DLD1 (cell line): ENCODE results near the gene NID1.
"Not testable (repeated sequence)": the region's sequence is repeated elsewhere in the genome, so short reads cannot be mapped to it uniquely, and the experiment has no call there.

ENCODE experiments used
- in situ Hi-C: cut with HindIII; loops from 2 replicates; pipeline ENCODE4 v1.10.0; 2017; ENCODE audit warnings: low sequenced_read_pairs

Gene NID1

DNA sequence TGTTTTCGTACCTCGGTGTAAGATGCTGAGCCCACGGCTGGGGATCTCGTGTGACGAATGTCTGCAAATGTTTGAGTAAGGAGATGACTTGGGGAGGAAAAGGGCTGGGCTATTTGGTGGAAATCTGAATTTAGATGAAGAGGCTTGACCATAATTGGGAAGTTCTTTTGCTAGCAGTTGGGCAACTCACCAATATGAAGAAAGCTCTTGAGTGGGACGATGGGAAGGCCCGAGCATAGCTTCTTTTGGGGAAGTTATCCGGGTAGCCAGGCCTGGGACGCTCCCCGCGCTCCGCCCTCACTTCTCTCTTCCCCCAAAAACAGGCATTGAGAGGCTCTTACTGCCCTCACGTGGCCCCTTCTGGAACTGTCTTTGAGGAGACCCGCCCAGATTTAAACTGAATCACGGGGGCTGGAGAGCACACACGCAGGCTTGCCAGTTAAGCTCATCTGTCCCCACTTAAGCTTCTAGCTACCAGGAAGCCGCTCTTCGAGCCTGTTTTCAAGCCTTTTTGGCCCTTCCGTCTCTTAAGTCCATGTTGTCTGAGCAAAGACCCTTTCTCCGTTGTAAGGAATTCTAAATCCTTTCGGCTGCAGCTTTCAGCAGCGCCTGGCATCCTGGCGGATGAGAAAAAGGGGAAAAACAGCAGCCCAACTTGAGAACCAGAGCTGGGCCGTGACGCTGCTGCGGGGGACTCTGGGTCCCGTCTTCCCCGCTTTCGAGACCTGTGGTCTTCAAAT lies 93.1 kb downstream of the NID1 start:
- in situ Hi-C loops, result no loop called here

DNA sequence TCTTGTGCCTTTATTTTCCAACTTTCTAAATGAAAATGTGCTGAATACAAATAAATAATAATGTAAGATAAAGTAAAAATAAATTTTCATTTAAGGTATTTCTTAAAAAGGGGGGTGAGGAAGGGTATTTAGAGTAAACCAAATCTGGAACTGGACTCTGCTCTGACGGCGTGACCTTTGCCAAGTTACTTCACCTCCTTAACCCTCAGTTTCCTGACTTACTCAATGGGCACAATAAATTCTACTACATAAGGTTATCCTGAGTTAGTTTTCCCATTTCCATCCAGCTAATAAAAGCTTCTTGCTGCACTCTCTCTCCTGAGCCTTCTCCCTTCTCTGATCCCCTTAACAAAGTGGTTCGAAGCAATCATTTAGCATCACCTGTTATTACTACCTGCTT lies 93.9 kb downstream of the NID1 start:
- in situ Hi-C loops, result no loop called here

DNA sequence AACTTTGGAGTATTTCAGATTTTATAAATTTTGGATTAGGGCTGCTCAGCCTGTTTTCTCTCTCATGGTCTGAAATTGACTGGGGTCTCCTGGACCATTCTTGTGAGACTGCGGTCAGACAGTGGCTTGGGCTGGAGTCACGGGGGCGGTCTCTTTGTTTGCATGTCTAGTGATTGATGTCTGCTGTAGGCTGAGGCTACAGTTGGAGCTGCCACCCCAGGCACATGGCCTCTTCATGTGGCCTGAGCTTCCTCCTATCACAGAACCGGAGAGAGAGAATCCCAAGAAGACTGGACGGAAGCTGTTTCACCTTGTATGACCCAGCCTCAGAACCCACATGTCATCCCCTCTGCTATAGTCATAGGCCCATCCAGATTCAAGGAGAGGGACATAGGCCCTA lies 96.1 kb downstream of the NID1 start:
- in situ Hi-C loops, result no loop called here

DNA sequence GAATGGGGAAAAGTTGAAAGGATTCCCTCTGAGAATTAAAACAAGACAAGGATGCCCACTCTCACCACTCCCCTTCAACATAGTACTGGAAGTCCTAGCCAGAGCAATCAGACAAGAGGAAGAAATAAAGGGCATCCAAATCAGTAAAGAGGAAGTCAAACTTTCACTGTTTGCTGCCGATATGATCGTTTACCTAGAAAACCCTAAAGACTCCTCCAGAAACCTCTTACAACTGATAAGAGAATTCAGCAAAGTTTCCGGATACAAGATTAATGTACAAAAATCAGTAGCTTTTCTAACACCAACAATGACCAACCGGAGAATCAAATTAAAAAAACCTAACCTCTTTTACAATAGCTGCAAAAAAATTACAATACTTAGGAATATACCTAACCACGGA lies 98.8 kb downstream of the NID1 start:
- in situ Hi-C loops, result not testable (repeated sequence)

DNA sequence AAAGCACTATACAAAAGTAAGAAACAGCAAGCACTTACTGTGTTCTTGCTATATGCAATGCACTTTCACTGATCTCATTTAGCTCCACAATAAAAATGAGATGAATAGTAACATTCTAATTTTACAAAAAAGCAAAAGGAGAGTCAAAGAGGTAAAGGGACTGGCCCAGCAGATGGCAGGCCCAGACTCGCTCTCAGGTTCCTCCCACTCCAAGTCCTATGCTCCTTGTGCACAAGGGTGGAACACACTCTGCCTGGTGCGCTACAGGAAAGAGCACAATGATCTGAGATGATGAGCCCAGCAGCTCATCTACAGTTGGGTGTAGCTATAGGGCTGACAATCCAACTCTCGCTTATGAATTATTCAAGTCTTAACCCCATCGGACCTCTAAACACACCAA lies 104.1 kb downstream of the NID1 start:
- in situ Hi-C loops, result no loop called here

DNA sequence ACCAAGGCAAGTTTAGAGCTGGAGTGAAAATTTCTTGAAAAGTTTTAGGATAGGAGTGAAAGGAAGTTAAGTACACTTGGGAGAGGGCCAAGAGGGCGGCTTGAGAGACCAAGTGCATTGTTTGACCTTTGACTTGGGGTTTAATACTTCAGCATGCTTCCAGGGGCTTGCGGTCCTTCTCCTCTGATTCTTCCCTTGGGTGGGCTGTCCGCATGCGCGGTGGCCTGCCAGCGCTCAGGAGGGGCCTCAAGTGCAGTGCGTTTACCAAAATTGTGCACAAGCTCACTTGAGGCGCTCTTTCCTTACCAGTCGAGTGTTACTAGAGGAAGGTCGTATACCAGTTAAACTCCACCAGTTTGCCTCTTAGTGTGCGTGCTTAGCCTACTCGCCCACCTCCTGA lies 106.9 kb downstream of the NID1 start:
- in situ Hi-C loops, result no loop called here

DNA sequence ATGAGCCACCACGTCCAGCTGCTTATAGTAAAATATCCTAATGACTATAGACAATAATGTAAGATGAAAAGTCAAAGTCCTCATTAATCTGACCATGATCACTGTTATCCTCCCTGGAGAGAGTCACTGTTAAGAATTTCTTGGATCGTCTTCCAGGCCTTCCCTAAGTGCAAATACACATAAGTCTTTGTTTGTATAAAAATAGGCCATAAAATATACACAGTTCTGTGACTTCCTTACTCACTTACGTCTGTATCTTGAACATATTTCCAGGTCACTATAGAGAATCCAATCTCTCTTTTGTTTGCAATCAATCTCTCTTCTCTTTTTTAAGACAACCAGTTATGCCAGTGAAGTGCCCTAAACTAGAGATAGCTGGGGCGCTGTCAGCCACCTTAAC lies 109.1 kb downstream of the NID1 start:
- in situ Hi-C loops, result no loop called here

DNA sequence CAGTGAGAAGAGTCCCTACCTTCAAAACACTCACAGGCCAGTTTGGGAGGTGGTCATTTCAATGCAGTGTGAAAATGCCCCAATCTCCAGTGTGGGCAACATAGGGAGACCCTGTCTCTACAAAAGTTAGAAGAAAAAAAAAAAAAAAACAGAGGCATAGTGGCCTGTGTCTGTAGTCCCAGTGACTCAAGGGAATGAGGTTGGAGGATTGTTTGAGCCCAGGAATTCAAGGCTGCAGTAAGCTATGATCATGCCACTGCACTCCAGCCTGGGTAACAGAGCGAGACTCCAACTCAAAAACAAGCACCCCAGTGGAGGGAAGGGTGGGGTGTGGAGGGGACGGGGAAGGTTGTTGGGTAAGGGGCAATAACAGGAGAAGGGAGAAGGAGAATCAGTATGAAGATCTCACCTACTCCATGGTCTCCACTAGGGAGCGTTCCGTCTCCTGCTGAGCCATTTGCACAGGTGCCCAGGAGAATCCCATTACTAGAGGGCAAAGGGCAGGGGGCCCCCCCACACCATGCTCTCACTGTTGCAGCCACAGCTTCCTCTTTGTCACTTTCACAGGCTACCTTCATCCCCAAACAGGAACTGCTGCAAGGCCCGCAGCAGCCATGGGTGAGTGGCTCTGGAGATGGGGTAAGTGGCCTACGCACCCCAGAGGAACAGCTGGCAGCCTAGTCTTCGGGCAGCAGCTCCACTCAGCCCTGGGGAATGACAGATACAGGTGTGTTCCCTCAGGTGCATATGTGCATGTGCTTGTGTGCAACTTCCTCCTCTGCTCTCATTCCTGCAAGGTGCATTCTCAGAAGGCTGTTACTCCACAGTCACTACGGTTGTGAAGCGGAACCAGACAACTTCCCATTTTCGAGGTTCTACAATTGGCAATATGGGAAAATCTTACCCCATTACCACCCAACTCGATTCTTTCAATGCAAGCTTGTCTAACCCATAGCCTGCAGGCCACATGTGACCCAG lies 110.3 kb downstream of the NID1 start:
- in situ Hi-C loops, result no loop called here

DNA sequence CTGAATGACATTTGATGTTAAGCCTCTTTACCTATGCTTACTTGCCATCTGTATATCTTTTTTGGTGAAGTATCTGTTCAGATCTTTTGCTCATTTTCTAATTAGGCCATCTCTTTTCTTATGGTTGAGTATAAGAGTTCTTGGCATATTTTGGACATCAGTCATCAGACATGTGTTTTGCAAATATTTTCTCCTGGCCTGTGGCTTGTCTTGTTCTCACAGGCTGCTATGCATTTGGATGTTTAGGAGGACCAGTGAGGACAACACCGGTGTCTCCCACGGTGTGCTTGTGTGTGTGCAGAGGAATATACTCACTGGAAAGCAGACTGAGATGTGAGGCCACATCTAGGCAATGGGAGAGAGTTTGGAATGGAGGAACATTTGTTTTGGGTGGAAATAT lies 111.1 kb downstream of the NID1 start:
- in situ Hi-C loops, result no loop called here

DNA sequence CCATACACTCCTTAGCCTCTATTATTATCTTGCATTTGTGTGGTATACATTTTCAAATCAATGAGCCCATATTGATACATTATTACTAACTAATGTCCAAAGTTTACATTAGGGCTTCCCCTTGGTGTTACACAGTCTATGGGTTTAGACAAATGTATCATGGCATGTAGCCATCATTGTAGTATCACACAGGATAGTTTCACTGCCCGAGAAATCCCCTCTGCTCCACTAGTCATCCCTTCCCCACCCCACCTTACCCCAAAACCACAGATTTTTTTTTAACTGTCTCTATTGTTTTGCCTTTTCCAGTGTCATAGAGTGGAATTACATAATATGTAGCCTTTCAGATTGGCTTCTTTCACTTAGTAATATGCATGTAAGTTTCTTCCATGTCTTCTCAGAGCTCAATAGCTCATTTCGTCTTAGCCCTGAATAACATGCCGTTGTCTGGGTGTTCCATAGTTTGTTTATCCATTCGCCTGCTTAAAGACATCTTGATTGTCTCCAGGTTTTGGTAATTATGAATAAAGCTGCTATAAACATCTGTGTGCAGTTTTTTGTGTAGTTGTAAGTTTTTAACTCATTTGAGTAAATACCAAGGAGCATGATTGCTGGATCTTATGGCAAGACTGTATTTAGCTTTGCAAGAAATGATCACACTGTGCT lies 111.8 kb downstream of the NID1 start:
- in situ Hi-C loops, result no loop called here

DNA sequence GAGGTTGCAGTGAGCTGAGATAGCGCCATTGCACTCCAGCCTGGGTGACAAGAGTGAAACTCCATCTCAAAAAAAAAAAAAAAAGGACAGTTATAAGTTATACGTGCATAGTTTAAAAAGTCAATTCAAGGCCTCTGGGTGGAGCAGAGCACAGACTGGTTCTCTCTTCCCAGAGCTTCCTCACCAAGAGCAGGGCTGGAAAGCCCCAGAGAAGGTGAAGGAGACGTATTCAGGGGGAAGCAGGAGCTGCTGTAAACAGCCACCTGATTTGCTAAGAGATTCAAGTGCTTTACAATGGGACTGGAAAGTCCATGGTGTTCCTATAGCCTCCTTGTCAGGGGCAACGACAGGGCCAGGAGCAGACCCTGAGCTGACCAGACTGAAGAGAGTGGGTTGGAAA lies 113.2 kb downstream of the NID1 start:
- in situ Hi-C loops, result no loop called here

DNA sequence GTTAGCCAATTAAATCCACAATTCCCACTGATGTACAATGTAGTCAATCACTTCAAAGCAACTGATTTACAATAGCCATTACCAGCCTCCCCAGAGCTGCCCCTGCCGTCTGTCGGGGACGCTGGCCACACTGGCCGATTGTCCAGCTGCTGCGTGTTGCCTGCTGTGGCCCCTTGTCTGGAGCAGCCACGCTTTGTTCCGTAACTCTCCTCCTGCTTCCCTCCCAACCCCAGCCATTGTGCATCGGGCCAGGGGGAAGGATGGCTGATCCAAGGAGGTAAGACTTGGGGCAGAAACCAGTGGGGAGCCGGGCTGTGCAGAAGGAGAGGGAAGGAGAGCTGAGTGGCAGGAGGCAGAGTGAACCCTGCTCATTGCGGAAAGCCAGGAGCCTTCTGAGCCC lies 114.6 kb downstream of the NID1 start:
- in situ Hi-C loops, result no loop called here

DNA sequence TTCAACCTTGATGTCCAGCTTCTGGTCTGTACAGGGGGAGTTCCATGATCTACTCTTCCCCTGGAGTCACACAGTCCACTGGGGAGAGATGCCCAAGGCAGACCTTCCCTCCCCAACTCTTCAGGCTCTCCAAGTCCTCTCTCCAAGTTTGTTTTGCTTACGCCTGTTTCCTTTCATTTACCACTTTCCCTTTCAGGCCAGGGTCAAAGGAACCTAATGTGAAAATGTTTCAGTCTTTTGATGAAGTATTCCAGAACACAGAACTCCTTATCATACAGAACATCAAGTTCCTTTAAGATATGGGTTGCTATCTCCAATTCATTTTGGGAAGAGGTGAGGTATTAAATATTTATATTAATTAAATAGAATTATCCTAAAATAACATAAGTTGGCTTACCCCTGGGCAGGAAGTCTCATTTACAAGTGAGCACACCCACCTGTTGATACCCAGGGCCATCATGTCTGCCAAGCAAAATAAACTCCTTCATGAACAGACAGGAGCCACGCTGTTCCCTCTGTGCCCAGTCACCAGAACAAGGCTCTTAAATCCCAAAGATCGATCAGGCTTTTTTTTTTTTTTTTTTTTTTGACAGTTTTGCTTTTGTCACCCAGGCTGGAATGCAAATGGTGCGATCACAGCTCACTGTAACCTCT lies 116.0 kb downstream of the NID1 start:
- in situ Hi-C loops, result no loop called here

DNA sequence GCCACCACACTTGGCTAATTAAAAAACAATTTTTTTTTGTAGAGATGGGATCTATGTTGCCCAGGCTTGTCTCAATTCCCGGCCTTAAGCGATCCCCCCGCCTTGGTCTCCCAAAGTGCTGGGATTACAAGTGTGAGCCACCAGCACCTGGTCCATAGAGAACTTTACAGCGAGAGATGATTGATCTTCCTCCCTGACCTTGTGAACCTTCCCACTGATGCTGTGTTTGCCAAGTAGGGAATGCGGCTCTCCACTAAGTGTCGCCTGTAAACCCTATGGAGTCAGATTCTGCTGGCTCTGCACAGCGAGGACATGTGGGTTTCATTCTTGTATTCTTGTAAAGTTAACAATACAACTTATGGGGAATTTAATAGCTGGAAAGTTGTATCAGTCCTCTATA lies 116.9 kb downstream of the NID1 start:
- in situ Hi-C loops, result no loop called here

DNA sequence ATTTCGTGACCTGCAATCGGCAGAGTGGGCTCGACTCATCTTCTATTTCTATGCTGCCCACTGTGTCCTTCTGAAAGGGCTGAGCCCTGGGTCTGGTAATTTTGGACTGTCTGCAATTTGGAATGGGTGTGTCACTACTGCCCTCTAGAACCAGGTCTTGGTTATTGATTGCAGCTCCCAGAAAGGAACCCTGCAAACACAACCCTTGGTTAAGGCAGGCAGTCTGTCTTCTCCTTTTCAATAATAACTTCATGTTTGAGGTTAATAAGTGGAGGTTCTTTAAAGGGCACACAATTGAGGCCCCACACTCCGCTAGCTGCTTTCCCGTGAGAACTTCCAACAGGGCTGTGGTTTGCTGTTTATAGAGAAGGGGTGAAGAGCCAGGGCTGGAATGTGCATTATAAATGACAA lies 118.3 kb downstream of the NID1 start:
- in situ Hi-C loops, result no loop called here

DNA sequence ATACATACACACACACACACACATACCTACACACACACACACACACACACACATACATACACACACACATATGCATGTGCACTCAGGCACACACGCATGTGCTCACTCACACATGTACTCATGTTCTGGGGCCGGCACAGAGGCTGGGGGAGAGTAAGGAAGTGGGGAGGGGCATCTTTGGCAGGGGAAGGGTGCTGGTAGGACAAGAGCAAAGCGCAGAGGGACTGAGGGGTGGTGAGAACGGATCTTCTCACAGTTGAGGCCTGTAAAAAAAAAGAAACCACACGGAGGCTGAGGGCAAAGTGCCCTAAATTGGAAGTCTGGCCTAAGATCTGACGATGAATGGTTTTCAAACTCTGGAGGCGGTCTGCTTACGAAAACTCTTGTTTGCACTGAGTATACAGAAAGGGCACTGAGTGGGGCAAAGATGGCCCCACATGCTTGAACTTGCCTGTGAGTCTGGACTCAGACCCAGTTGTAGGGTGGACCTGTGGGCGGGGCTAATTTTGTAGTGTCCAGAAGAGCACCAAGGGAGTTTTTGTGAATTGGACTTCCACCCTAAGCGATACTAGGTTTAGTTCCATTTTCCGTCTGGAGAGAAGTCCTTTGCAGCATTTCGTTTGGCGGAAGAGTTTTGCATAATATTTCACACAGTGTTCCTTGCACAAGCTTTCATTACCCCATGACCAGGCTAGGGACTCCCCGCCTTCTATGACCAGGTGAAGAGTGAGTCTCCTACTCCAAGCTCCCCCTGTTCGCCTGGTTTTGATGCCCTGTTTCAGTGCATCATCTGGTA lies 118.9 kb downstream of the NID1 start:
- in situ Hi-C loops, result no loop called here

DNA sequence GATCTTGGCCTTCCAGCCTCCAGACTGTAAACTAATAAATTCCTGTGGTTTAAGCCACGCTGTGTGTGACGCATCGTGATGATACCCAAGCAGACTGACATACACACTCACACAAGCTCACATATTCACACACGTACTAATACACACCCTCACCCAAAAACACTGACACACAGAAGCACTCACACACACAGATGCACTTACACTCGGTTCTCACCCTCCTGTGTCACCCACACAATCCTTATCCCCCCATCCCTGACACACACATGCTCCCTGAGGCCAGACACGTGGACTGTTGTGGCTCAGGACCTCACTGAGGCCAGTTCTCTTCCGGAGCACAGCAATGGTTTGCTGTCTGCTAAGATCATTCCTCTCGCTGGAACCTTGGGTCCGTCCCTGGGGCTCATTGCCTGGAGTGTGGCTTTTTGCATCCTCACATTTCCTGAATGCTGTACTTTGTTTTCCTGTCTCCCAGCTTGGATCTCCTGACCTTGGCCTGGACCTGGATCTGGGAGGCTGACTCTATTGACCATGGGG lies 121.2 kb downstream of the NID1 start:
- in situ Hi-C loops, result no loop called here

DNA sequence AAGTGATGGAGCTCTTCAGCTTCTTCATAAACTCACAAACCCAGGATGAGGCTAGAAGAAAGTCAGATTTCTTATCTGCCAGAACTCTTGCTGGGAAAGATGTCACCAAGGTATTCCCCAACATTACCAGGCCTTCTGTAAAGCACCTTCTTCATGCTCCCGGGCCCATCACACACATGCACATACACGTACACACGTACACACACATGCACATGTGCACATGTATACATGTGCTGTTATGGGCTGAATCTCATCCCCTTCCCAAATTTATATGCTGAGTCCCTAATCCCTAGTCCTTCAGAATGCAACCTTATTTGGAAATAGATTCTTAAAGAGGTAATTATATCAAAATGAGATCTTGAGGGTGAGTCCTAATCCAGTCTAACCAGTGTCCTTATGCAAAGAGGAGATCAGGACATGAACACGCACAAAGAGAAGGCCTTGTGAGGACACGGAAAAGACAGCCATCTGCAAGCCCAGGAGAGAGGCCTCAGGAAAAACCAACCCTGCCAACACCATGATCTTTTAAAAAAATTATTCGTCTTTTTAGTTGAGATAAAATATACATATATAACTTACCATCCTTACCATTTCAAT lies 121.8 kb downstream of the NID1 start:
- in situ Hi-C loops, result no loop called here

DNA sequence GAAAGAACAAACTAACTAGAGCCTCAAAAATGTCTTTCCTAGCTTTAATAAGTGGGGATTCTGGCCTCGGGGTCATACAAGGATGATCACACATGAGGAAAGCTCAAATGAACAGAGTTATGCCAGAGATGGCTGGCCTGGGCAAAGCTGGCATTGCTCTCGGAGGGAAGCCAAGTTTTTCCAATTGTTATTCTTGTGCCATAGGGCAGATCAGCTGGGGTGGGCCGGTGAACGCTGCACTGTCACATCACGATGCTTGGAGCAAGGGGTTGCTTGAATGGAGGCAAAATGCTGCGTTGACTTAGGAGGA lies 122.3 kb downstream of the NID1 start:
- in situ Hi-C loops, result no loop called here
